HCT116 (cell line): ENCODE data around the gene CCR6. TPM values are rescaled to one million over a fixed set of nuclear protein-coding genes. Genes with fewer than 3 reads are reported as not detected.

Experiments
- ATAC-seq: fragments of 200-7000 bp; cut with Tn5 transposase; 2 replicates; pipeline ENCODE4 v1.9.1; 2020; ENCODE audit warnings: mild to moderate bottlenecking, moderate library complexity
- BruUV-seq: library from RNA; stranded (reverse); fragments of 400-500 nt; replicated peaks from 2 replicates; lab custom pipeline; 2021; lab: Mats Ljungman, UMichigan
- CTCF ChIA-PET: fragments of 300-600 bp; sonication (Branson Sonifier 250); formaldehyde crosslinking; loops from one replicate; lab custom pipeline; 2021; ENCODE audit warnings: antibody characterized with exemption; lab: Charles Lee
- POLR2A ChIA-PET: fragments of 300-600, 350-600 bp; sonication (Branson Sonifier 250); formaldehyde crosslinking; loops from one replicate; lab custom pipeline; 2021; ENCODE audit warnings: antibody characterized with exemption; lab: Charles Lee
- RAD21 ChIA-PET, 2 experiments: fragments of 300-600 bp; sonication (Branson Sonifier 250); formaldehyde crosslinking; loops; one replicate each; lab custom pipeline; 2023; ENCODE audit warnings: low total read pairs in 2 of 2; ENCODE audit not compliant: uncharacterized antibody in 2 of 2, unreplicated experiment in 2 of 2, low non-redundant PET in 1 of 2; lab: Charles Lee
- DNase-seq: peaks from one replicate; pipeline ENCODE4 v3.0.0-alpha.2; 2010; ENCODE audit warnings: low read depth, low spot score
- H2AFZ ChIP-seq: fragments of 200-600 bp; shearing (Covaris generic), sonication (generic); 2 replicates; pipeline ENCODE4 v1.6.1; 2017; ENCODE audit warnings: low read depth, mixed run types, mixed read lengths, antibody characterized with exemption, low read length; ENCODE audit not compliant: poor library complexity, severe bottlenecking
- H3K27ac ChIP-seq: 2 replicates; pipeline ENCODE4 v1.5.1; 2012; ENCODE audit warnings: low read depth, low read length
- H3K27me3 ChIP-seq: fragments of 200-600 bp; sonication (generic); 2 replicates; pipeline ENCODE4 v1.6.1; 2016; ENCODE audit warnings: mixed run types, low read length, mixed read lengths; ENCODE audit not compliant: insufficient read depth
- H3K36me3 ChIP-seq, 2 experiments: fragments of 200-500 bp in 1 of 2; fragments of 200-600 bp in 1 of 2; sonication (Bioruptor generic) in 1 of 2; sonication (generic) in 1 of 2; 2 replicates each; pipeline versions ENCODE4 v1.5.1 to v1.6.1; 2014 to 2016; ENCODE audit warnings: low read length in 2 of 2, inconsistent platforms in 1 of 2, mixed read lengths in 1 of 2, mixed run types in 1 of 2; ENCODE audit not compliant: insufficient read depth in 2 of 2, control insufficient read depth in 1 of 2
- H3K4me1 ChIP-seq, 2 experiments: fragments of 200-600 bp in 1 of 2; sonication (generic) in 1 of 2; 2 replicates each; pipeline versions ENCODE4 v1.5.1 to v1.6.1; 2012 to 2017; ENCODE audit warnings: low read length in 2 of 2, inconsistent platforms in 1 of 2, mild to moderate bottlenecking in 1 of 2, mixed read lengths in 1 of 2, mixed run types in 1 of 2, moderate library complexity in 1 of 2; ENCODE audit not compliant: insufficient read depth in 2 of 2, control insufficient read depth in 1 of 2
- H3K4me2 ChIP-seq: fragments of 200-600 bp; sonication (generic); 2 replicates; pipeline ENCODE4 v1.6.1; 2017; ENCODE audit warnings: mixed run types, low read length, mixed read lengths
- H3K4me3 ChIP-seq, 2 experiments: fragments of 200-600 bp in 1 of 2; sonication (generic) in 1 of 2; replicated peaks in 1 of 2; 2 replicates each; pipeline ENCODE4 v1.5.1; 2011 to 2016; ENCODE audit warnings: low read length in 2 of 2, control low read depth in 1 of 2, low read depth in 1 of 2, mild to moderate bottlenecking in 1 of 2, mixed read lengths in 1 of 2, mixed run types in 1 of 2
- H3K79me2 ChIP-seq: fragments of 200-600 bp; sonication (generic); 2 replicates; pipeline ENCODE4 v1.6.1; 2017; ENCODE audit warnings: mild to moderate bottlenecking, mixed run types, low read length, moderate library complexity, mixed read lengths; ENCODE audit not compliant: insufficient read depth
- H3K9ac ChIP-seq: fragments of 200-600 bp; sonication (generic); 2 replicates; pipeline ENCODE4 v1.6.1; 2016; ENCODE audit warnings: low read length, mixed read lengths
- H3K9me2 ChIP-seq: fragments of 200-600 bp; sonication (generic), shearing (Covaris generic); 2 replicates; pipeline ENCODE4 v1.6.1; 2017; ENCODE audit warnings: mixed run types, mild to moderate bottlenecking, moderate library complexity; ENCODE audit not compliant: insufficient read depth
- H3K9me3 ChIP-seq, 2 experiments: fragments of 200-500 bp in 1 of 2; fragments of 200-600 bp in 1 of 2; sonication (Bioruptor generic) in 1 of 2; sonication (generic) in 1 of 2; 2 replicates each; pipeline ENCODE4 v1.6.1; 2014 to 2017; ENCODE audit warnings: low read length in 2 of 2, mixed read lengths in 2 of 2, inconsistent platforms in 1 of 2, low read depth in 1 of 2, mild to moderate bottlenecking in 1 of 2, mixed run types in 1 of 2, moderate library complexity in 1 of 2; ENCODE audit not compliant: control insufficient read depth in 1 of 2, insufficient read depth in 1 of 2
- H4K20me1 ChIP-seq: fragments of 200-600 bp; sonication (generic), shearing (Covaris generic); 2 replicates; pipeline ENCODE4 v1.6.1; 2017; ENCODE audit warnings: mixed run types, mild to moderate bottlenecking, moderate library complexity; ENCODE audit not compliant: insufficient read depth
- ATF3 ChIP-seq: IDR thresholded peaks from 2 replicates; pipeline ENCODE4 v1.6.1; 2012
- CTCF ChIP-seq, 3 experiments: fragments of 200-600 bp in 1 of 3; sonication (generic) in 1 of 3; IDR thresholded peaks in 2 of 3; conservative IDR thresholded peaks in 1 of 3; 2 replicates each; pipeline ENCODE4 v1.5.1; 2012 to 2017; ENCODE audit warnings: low read depth in 2 of 3, low read length in 2 of 3, antibody characterized with exemption in 1 of 3, borderline replicate concordance in 1 of 3, control low read depth in 1 of 3, mild to moderate bottlenecking in 1 of 3, mixed read lengths in 1 of 3, mixed run types in 1 of 3, moderate library complexity in 1 of 3; ENCODE audit not compliant: insufficient read depth in 1 of 3
- EGR1 ChIP-seq: IDR thresholded peaks from 2 replicates; pipeline ENCODE4 v1.6.1; 2012; ENCODE audit warnings: low read depth
- ELF1 ChIP-seq: IDR thresholded peaks from 2 replicates; pipeline ENCODE4 v1.6.1; 2012; ENCODE audit warnings: low read depth, borderline replicate concordance
- EZH2 ChIP-seq: fragments of 200-600 bp; sonication (generic); IDR thresholded peaks from 2 replicates; pipeline ENCODE4 v1.6.1; 2017; ENCODE audit warnings: antibody characterized with exemption, mixed run types
- EZH2phosphoT487 ChIP-seq: fragments of 200-600 bp; IDR thresholded peaks from 2 replicates; pipeline ENCODE4 v1.6.1; 2018; ENCODE audit warnings: antibody characterized with exemption, borderline replicate concordance
- FOSL1 ChIP-seq: IDR thresholded peaks from 2 replicates; pipeline ENCODE4 v1.6.1; 2012; ENCODE audit warnings: low read depth
- POLR2A ChIP-seq: IDR thresholded peaks from 2 replicates; pipeline ENCODE4 v1.7.0; 2011; ENCODE audit warnings: borderline replicate concordance; ENCODE audit not compliant: insufficient read depth, insufficient read length; ENCODE audit errors: extremely low read depth
- POLR2AphosphoS5 ChIP-seq: IDR thresholded peaks from 2 replicates; pipeline ENCODE4 v1.6.1; 2011; ENCODE audit warnings: mild to moderate bottlenecking, low read depth, low read length, moderate library complexity
- REST ChIP-seq: IDR thresholded peaks from 2 replicates; pipeline ENCODE4 v1.6.1; 2012; ENCODE audit warnings: low read depth
- SRF ChIP-seq: IDR thresholded peaks from 2 replicates; pipeline ENCODE4 v1.6.1; 2012; ENCODE audit warnings: low read depth
- ZNF274 ChIP-seq: fragments of 200-500 bp; sonication (Bioruptor generic); IDR thresholded peaks from 2 replicates; pipeline ENCODE4 v1.6.1; 2014; ENCODE audit warnings: mild to moderate bottlenecking, low read depth, low read length, inconsistent platforms
- intact Hi-C: fragments of 100-400 bp; cut with micrococcal nuclease; formaldehyde crosslinking; loops from 2 replicates; pipeline ENCODE4 v1.10.0; 2022
- total RNA-seq: library from RNA; stranded (reverse); gene quantifications from one replicate; pipeline ENCODE4 v1.2.1, GENCODE V29; 2021; ENCODE audit not compliant: unreplicated experiment

Gene CCR6
- total RNA-seq, 1 experiment from 2014 or later: not detected

- Histone ChIP-seq H3K79me2 (no peaks in the 10 kb centered on the region), H3K9me3 (no peaks in the 10 kb centered on the region), H3K4me2 (no peak overlapping the region), H3K36me3 (no peaks in the 10 kb centered on the region), H4K20me1 (no peaks in the 10 kb centered on the region), H3K27ac (no peak overlapping the region), H3K9ac (no peak overlapping the region), H3K9me2 (no peaks in the 10 kb centered on the region), H3K4me3 (no peak overlapping the region), H3K4me1 (no peaks in the 10 kb centered on the region), H2AFZ (no peak overlapping the region), H3K27me3 (peaks cover 10% of the 10 kb centered on the region; the same call in 1 of the 2 replicates)
- TF ChIP-seq POLR2A: no peak
- no peak for TF ChIP-seq EZH2
- TF ChIP-seq FOSL1: no peak
- no peak for TF ChIP-seq EZH2phosphoT487
- no peak for TF ChIP-seq REST
- TF ChIP-seq ATF3: no peak
- no peak for TF ChIP-seq ELF1
- TF ChIP-seq EGR1: no peak
- TF ChIP-seq CTCF (IDR thresholded peaks at IDR 0.05 in 2 of 3, conservative IDR thresholded peaks at IDR 0.05 in 1 of 3; ENCODE audit: borderline replicate concordance in 1 of 3, insufficient read depth in 1 of 3, low read depth in 2 of 3, low read length in 2 of 3): no peak
- no peak for TF ChIP-seq ZNF274
- no peak for TF ChIP-seq SRF
- no peak for TF ChIP-seq POLR2AphosphoS5
- ChIA-PET CTCF (no interaction called here), POLR2A (no interaction called here), RAD21 (no interaction called here)
- intact Hi-C loops: no loop called here
- no peak for DNase-seq
- no TSS peak for BruUV-seq
- no peak for ATAC-seq
Measured at GRCh38 chr6:167073679-167074274, 49.1 kb upstream of the CCR6 start.
